K562 (cell line): ENCODE results near the gene GALP. TPM values are rescaled to one million over a fixed set of nuclear protein-coding genes. Genes with fewer than 3 reads are reported as not detected.
"Not testable (repeated sequence)": the region's sequence is repeated elsewhere in the genome, so short reads cannot be mapped to it uniquely, and the experiment has no call there.

Experiments
- ATAC-seq: fragments of 200-7000 bp; cut with Tn5 transposase; 3 replicates; pipeline ENCODE4 v1.9.1; 2020; ENCODE audit warnings: moderate library complexity
- BruUV-seq: library from RNA; stranded (reverse); fragments of 400-500 nt; replicated peaks from 2 replicates; lab custom pipeline; 2021; lab: Mats Ljungman, UMichigan
- CTCF ChIA-PET: fragments of 300-600 bp; formaldehyde crosslinking; extraction: SDS; loops from one replicate; lab custom pipeline; 2021; ENCODE audit warnings: low intra/inter-chr PET ratio; lab: Yijun Ruan, JAX
- POLR2A ChIA-PET: fragments of 300-600, 350-650 bp; sonication (Branson Sonifier 250); formaldehyde crosslinking; extraction: SDS; loops from one replicate; lab custom pipeline; 2021; ENCODE audit warnings: antibody characterized with exemption, inconsistent platforms; lab: Yijun Ruan, JAX
- DNase-seq, 4 experiments: peaks; one replicate each; pipeline versions ENCODE4 v3.0.0 to v3.0.0-alpha.2; 2011 to 2018; ENCODE audit warnings: low spot score in 3 of 4, mixed read lengths in 3 of 4; ENCODE audit errors: extremely low read depth in 1 of 4
- FAIRE-seq: peaks from 2 replicates; lab custom pipeline; 2011; peaks lifted over from hg19 to GRCh38; lab: Jason Lieb, UNC
- H2AFZ ChIP-seq: 2 replicates; pipeline ENCODE4 v1.6.0; 2011; ENCODE audit warnings: low read depth, low read length, control low read depth, inconsistent platforms
- H3K27ac ChIP-seq: fragments of 200-600 bp; 3 replicates; pipeline ENCODE4 v1.8.0; 2011; ENCODE audit warnings: low read depth, mild to moderate bottlenecking, control low read depth, inconsistent platforms, low read length, moderate library complexity, mixed read lengths; ENCODE audit errors: extremely low read depth
- H3K27me3 ChIP-seq, 2 experiments: fragments of 300-600 bp in 1 of 2; 2 replicates in 1 of 2; 3 replicates in 1 of 2; pipeline versions ENCODE4 v1.6.0 to v1.8.0; 2011; ENCODE audit warnings: inconsistent platforms in 2 of 2, low read length in 2 of 2, mild to moderate bottlenecking in 1 of 2, mixed read lengths in 1 of 2, moderate library complexity in 1 of 2; ENCODE audit not compliant: control insufficient read depth in 2 of 2, insufficient read depth in 2 of 2
- H3K36me3 ChIP-seq: fragments of 300-600 bp; 3 replicates; pipeline ENCODE4 v1.8.0; 2011; ENCODE audit warnings: mild to moderate bottlenecking, low read length, inconsistent platforms; ENCODE audit not compliant: control insufficient read depth, insufficient read depth
- H3K4me1 ChIP-seq, 2 experiments: fragments of 200-600 bp in 1 of 2; replicated peaks in 1 of 2; 2 replicates in 1 of 2; 3 replicates in 1 of 2; pipeline versions ENCODE4 v1.5.1 to v1.8.0; 2011; ENCODE audit warnings: inconsistent platforms in 2 of 2, low read length in 2 of 2, mild to moderate bottlenecking in 1 of 2, mixed read lengths in 1 of 2, moderate library complexity in 1 of 2; ENCODE audit not compliant: control insufficient read depth in 2 of 2, insufficient read depth in 2 of 2
- H3K4me2 ChIP-seq: 2 replicates; pipeline ENCODE4 v1.6.1; 2011; ENCODE audit warnings: low read length, control low read depth, inconsistent platforms, mixed read lengths; ENCODE audit not compliant: insufficient read depth
- H3K4me3 ChIP-seq: fragments of 200-600 bp; sonication (generic), shearing (Covaris generic); 2 replicates; pipeline ENCODE4 v1.5.1; 2016; ENCODE audit warnings: control low read depth, inconsistent platforms
- H3K79me2 ChIP-seq: fragments of 200-600 bp; 3 replicates; pipeline ENCODE4 v1.8.0; 2011; ENCODE audit warnings: low read length, inconsistent platforms; ENCODE audit not compliant: control insufficient read depth, insufficient read depth
- H3K9ac ChIP-seq, 2 experiments: 2 replicates each; pipeline versions ENCODE4 v1.6.0 to v1.6.1; 2011; ENCODE audit warnings: low read depth in 2 of 2, low read length in 2 of 2, control low read depth in 1 of 2, inconsistent platforms in 1 of 2, mild to moderate bottlenecking in 1 of 2, mixed read lengths in 1 of 2; ENCODE audit not compliant: insufficient read depth in 1 of 2
- H3K9me1 ChIP-seq: one replicate; pipeline ENCODE4 v1.6.0; 2011; ENCODE audit warnings: inconsistent platforms, mild to moderate bottlenecking, low read length, moderate library complexity; ENCODE audit not compliant: control insufficient read depth, insufficient read depth
- H3K9me3 ChIP-seq: replicated peaks from 2 replicates; pipeline ENCODE4 v1.5.1; 2011; ENCODE audit warnings: low read depth, low read length, inconsistent platforms; ENCODE audit not compliant: control insufficient read depth, insufficient read depth
- H4K20me1 ChIP-seq: replicated peaks from 2 replicates; pipeline ENCODE4 v1.6.1; 2011; ENCODE audit warnings: low read length, inconsistent platforms, mixed read lengths; ENCODE audit not compliant: control insufficient read depth, insufficient read depth
- CREB1 ChIP-seq, 2 experiments: sonication (generic) in 1 of 2; formaldehyde crosslinking in 1 of 2; IDR thresholded peaks; 2 replicates each; pipeline versions ENCODE4 v1.6.1 to v1.8.0; 2012 to 2022; ENCODE audit warnings: inconsistent platforms in 1 of 2, mild to moderate bottlenecking in 1 of 2, missing genetic modification reagents in 1 of 2, moderate library complexity in 1 of 2
- FUS ChIP-seq: fragments of 200-400 bp; formaldehyde crosslinking; optimal IDR thresholded peaks from 2 replicates; pipeline ENCODE3; 2017; ENCODE audit warnings: low read depth, low read length
- GABPB2 ChIP-seq: fragments of 250-450 bp; sonication (Bioruptor Pico); conservative IDR thresholded peaks from 2 replicates; pipeline ENCODE4 v1.5.1; 2021; ENCODE audit warnings: mild to moderate bottlenecking
- HDAC1 ChIP-seq, 2 experiments: fragments of 450-650 bp; IDR thresholded peaks; 2 replicates each; pipeline ENCODE4 v1.6.1; 2016 to 2017; ENCODE audit warnings: inconsistent platforms in 1 of 2, mild to moderate bottlenecking in 1 of 2, moderate library complexity in 1 of 2
- RBFOX2 ChIP-seq: fragments of 200-400 bp; formaldehyde crosslinking; IDR thresholded peaks from 2 replicates; pipeline ENCODE4 v1.6.1; 2017; ENCODE audit warnings: low read depth, mild to moderate bottlenecking, low read length, moderate library complexity
- SP1 ChIP-seq: sonication (generic); formaldehyde crosslinking; IDR thresholded peaks from 2 replicates; pipeline ENCODE4 v1.8.1; 2022; ENCODE audit warnings: mild to moderate bottlenecking, missing genetic modification reagents
- ZBED1 ChIP-seq: IDR thresholded peaks from 2 replicates; pipeline ENCODE4 v1.6.1; 2014
- ZNF408 ChIP-seq: fragments of 250-450 bp; sonication (Bioruptor Pico); IDR thresholded peaks from 2 replicates; pipeline ENCODE4 v1.4.0; 2020; ENCODE audit warnings: low read depth, mild to moderate bottlenecking, moderate library complexity
- whole genome bisulfite sequencing: fragments of 100-300 bp; shearing (Covaris generic); methylation state at CpG from one replicate; pipeline ENCODE4 v1.1.6; 2016; ENCODE audit warnings: low coverage, mixed read lengths; ENCODE audit not compliant: insufficient coverage; ENCODE audit errors: missing lambda C conversion rate; 5-methylcytosine and 5-hydroxymethylcytosine counted together
- in situ Hi-C: fragments of 300-500 bp; cut with MboI; formaldehyde crosslinking; loops from 4 replicates; pipeline ENCODE4 v1.15.0; 2018; ENCODE audit warnings: inconsistent platforms, mixed read lengths
- intact Hi-C: fragments of 100-400 bp; cut with micrococcal nuclease; formaldehyde crosslinking; loops from 2 replicates; pipeline ENCODE4 v1.14.2; 2022
- polyA plus RNA-seq, 8 experiments: library from polyadenylated mRNA; depleted of rRNA in 4 of 8; stranded (reverse) in 5 of 8; unstranded in 3 of 8; fragments of >200 nt; fragmentation: Nextera tagmentation in 2 of 8; fragmentation: Illumina TruSeq in 1 of 8; extraction: Ambion mirVana in 2 of 8; extraction: Trizol in 1 of 8; gene quantifications; 2 replicates each; pipeline versions ENCODE4 v1.2.1 to v1.2.3, GENCODE V29; 2011 to 2014; ENCODE audit warnings: inconsistent platforms in 1 of 8, missing spikeins in 1 of 8
- total RNA-seq, 7 experiments: library from RNA; depleted of rRNA in 6 of 7; stranded (reverse); fragments of >200 nt in 6 of 7; fragmentation: Illumina TruSeq in 2 of 7; extraction: Trizol in 2 of 7; gene quantifications; 2 replicates each; pipeline versions ENCODE4 v1.2.1 to v1.2.3, GENCODE V29; 2011 to 2021; ENCODE audit warnings: low replicate concordance in 1 of 7

GALP gene
- total and polyA plus RNA-seq, 9 of the 15 experiments (the other 6 are each of a cell fraction or from before 2014, with no cell fraction given), result not detected

DNA sequence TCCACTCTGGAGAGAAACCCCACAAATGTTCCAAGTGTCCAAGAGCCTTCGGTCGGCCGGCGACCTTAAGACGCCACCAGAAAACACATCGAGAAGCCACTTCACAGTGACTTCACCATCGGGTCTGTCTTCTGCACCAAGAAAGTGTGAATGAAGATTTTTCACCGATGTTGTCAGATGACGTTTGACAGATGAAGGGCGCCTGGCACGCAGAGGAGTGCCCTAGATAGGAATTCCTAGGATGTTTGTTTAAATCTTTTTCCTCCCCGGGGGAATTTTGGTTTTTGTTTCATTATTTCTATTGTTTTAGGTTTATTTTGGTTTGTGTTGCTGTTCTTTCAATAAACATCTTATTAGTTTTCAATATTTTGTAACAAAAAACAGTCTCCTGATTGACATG, 33.3 kb downstream of the GALP start:
- H3K27me3 ChIP-seq, result peaks cover 4 to 8% of the 10 kb centered on the region in 2 experiments
- no peaks in the 10 kb centered on the region for H3K9me3 ChIP-seq
- H4K20me1 ChIP-seq, result no peaks in the 10 kb centered on the region
- H3K36me3 ChIP-seq, result no peaks in the 10 kb centered on the region
- H2AFZ ChIP-seq, result no peak overlapping the region
- no peaks in the 10 kb centered on the region for H3K79me2 ChIP-seq
- POLR2A ChIA-PET, result no interaction called here
- no peak for ATAC-seq
- H3K27ac ChIP-seq, result no peak overlapping the region
- H3K4me1 ChIP-seq, result no peaks in the 10 kb centered on the region; a peak in 1 of 5 replicates
- WGBS, result 37% methylated on average over 12 of the region's 12 CpGs
- intact Hi-C loops, result no loop called here
- no peak overlapping the region for H3K9ac ChIP-seq
- H3K4me2 ChIP-seq, result no peak overlapping the region
- in situ Hi-C loops, result no loop called here
- DNase-seq, result no peak
- TF ChIP-seq CREB1 (IDR thresholded peaks at IDR 0.05) (no peak), CREB1 (CRISPR knock-in tag; IDR thresholded peaks at IDR 0.05) (no peak), ZNF408 (CRISPR knock-in tag) (no peak), FUS (no peak), HDAC1 (IDR thresholded peaks at IDR 0.05) (no peak), SP1 (CRISPR knock-in tag) (no peak), ZBED1 (no peak), RBFOX2 (no peak), GABPB2 (CRISPR knock-in tag) (no peak)
- H3K9me1 ChIP-seq, result no peaks in the 10 kb centered on the region
- FAIRE-seq, result no peak
- no peak overlapping the region for H3K4me3 ChIP-seq
- CTCF ChIA-PET, result no interaction called here
- no TSS peak for BruUV-seq

DNA sequence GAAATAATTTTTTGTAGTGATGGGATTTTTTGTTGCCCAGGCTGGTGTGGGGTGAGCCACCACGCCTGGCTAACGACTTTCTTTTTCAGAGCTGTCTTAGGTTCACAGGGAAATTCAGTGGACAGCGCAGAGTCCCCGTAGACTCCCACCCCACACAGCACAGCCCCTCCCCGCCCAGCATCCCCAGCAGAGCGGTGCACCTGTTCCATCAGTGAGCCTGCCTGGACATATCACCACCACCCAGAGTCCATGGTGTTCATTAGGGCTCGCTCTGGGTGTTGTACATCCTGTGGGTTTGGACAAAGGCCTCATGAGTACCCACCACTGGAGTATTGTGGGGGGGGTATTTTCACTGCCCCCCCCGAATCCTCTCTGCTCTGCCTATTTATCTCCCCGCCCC, 34.2 kb downstream of the GALP start:
- H3K27me3 ChIP-seq, result peaks cover 4 to 11% of the 10 kb centered on the region in 2 experiments
- H2AFZ ChIP-seq, H3K27ac ChIP-seq, FAIRE-seq, H3K4me2 ChIP-seq, BruUV-seq, H3K4me3 ChIP-seq, DNase-seq, CTCF ChIA-PET, H3K9ac ChIP-seq, H3K9me3 ChIP-seq, H3K4me1 ChIP-seq, H4K20me1 ChIP-seq, intact Hi-C loops, H3K79me2 ChIP-seq, H3K36me3 ChIP-seq, POLR2A ChIA-PET, in situ Hi-C loops, H3K9me1 ChIP-seq: not testable (repeated sequence)
- WGBS, result 20% methylated on average over 5 of the region's 9 CpGs
- ATAC-seq, result peak; percentile 67
